ENCODE measurements around the gene ZBTB26. TPM values are rescaled to one million over a fixed set of nuclear protein-coding genes. Genes with fewer than 3 reads are reported as not detected.

ZBTB26 gene
- total RNA-seq, 2 donors from 2014 or later, result 6.9 to 7.2 TPM

DNA sequence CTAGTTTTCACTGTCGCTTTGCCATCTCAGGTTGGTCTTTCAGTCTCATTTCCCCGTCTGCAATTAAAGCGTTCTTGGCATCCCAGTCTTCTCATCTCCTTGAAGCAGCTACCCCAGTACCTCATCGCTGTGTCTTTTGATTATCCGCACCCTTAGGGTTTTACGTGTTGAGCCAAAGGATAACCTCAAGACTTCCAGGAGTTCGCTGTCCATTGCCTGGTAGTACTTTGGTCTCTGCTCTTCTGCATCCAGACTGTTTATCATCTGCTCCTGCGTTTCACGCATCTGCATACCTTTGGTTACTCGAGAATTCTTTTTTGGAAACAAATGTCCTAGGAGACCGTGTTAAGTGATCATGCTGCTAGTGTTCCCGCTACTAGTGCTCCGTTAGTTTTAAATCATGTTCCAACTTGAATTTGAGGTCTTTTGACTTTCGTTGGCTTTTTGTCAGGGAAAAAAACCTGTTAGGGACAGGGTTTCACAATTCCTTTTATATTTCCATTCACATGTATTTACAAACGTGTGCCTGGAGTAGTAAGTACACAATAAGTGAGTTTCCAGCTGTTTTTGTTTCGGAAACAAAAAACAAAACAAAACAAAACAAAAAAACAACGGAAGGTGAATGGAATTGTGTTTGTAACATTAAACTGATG lies 10.4 kb upstream of the ZBTB26 start:
- H3K4me1 Mint-ChIP-seq, result peaks cover 20% of the 10 kb centered on the region
- peak overlapping the region; percentile 97 for H3K4me3 Mint-ChIP-seq
- ATAC-seq (no peak), DNase-seq (no peak)
- H3K9me3 ChIP-seq (ENCODE audit: control insufficient read depth, low read length, poor library complexity, severe bottlenecking), result no peaks in the 10 kb centered on the region
- H3K36me3 Mint-ChIP-seq (ENCODE audit: low read depth), result peaks cover 3% of the 10 kb centered on the region
- H3K27ac Mint-ChIP-seq, result peak overlapping the region; percentile 92
- H3K27me3 Mint-ChIP-seq, result no peaks in the 10 kb centered on the region

DNA sequence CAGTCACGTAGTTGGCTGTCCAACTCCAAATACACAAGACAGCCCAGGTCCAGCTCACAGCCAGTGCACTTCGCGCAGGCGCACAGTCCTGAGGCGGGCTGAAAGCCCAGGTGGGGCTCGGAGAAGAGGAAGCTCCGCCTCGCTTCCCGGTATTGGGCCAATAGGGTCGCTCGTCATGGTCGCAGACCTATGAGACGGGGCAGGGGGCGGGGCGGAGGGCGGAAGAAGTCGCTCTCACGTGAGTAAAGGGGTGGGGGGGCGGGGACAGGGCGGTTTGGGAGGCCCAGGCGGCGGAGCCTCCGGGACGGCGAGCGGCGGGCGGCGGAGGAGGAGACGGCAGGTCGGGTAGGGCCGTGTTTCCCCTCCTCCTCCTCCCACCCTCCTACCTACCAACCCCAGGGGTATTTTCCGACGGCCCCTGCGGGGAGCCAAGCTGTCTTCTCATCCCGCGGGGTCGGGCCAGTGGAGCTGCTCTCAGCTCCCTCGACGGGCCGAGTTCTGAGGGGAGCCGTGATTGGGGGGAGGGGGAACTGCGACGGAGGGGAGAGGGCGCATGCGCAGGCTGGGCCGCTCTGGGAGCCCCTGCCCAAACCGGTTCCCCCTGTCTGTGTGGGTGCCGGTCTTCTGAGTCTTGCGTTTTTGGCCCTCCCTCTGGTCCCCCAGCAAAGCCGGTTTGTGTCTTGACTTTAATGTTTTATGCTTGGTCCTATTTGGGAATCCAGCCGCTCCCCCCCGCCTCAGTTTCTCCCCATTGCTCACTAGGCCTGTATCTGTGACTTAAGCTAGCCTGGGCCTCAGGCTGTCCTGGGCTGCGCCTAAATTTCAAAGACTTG lies 9.7 kb upstream of the ZBTB26 start, which contains the start of gene RABGAP1:
TSS of gene RABGAP1 (plus strand) at position 272 of the 833 bp plus-strand sequence. CDS start 16,040 bp downstream, outside the sequence.
- peaks cover 3% of the 10 kb centered on the region for H3K36me3 Mint-ChIP-seq (ENCODE audit: low read depth)
- no peaks in the 10 kb centered on the region for H3K27me3 Mint-ChIP-seq
- H3K27ac Mint-ChIP-seq, result peak within 1 kb of the TSS; percentile 92
- peak within 1 kb of the TSS; percentile 97 for H3K4me3 Mint-ChIP-seq
- peaks cover 20% of the 10 kb centered on the region for H3K4me1 Mint-ChIP-seq
- DNase-seq (peak; percentile 94 to 98 (median 98)), ATAC-seq (peak; percentile 98)
- no peaks in the 10 kb centered on the region for H3K9me3 ChIP-seq (ENCODE audit: control insufficient read depth, low read length, poor library complexity, severe bottlenecking)

DNA sequence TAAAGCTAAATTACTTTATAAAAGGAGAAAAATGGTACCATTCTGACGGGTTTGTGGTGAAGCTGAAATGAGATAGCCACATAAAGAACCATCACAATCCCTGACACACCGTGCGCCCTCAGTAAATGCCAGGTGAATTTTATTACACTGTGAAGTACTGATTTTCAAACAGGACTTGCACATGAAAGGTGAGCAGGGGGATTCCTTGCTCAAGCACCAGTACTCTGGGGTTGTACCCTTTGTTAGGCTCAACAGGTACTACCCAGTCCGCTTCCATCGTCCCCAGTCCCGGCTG lies 9.1 kb upstream of the ZBTB26 start:
- DNase-seq (no peak), ATAC-seq (no peak)
- Mint-ChIP-seq H3K4me3 (peak overlapping the region; percentile 97), H3K27ac (peak overlapping the region; percentile 92), H3K27me3 (no peaks in the 10 kb centered on the region), H3K36me3 (ENCODE audit: low read depth) (peaks cover 3% of the 10 kb centered on the region), H3K4me1 (peaks cover 18% of the 10 kb centered on the region)
- no peaks in the 10 kb centered on the region for H3K9me3 ChIP-seq (ENCODE audit: control insufficient read depth, low read length, poor library complexity, severe bottlenecking)

DNA sequence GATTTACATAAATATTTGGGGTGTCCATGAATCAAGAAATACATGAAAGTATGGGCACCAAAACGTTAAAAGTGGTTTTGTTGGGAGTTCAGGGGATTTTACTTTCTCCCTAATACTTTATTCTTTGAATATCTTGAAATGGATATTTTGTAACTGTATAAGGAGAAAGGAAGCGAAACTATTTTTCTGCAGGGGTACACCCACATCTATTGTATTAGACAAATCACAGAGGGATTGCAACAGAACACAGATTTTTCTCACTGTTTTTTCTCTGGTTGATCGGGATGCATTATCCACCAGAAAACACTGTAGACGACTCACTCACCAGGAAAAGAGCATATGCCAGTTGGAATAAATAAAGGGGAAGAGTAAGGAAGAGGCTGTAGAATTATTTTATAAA lies 8.3 kb upstream of the ZBTB26 start:
- DNase-seq, result no peak

DNA sequence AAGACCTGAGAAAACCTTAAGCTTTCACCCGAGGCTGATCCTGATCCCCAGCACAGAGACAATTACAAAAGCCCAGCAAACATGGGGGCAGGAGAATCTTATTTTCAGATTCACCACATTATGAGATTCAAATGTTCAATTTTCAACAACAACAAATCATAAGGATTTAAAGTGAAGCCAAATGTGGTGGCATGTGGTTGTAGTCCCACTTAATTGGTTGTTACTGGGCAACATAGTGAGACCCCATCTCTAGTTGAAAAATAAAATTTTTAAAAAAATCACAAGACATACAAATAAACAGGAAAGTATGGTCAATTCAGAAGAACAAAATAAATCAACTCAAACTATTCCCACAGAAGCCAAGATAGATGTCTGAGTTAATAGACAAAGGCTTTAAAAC lies 5.6 kb upstream of the ZBTB26 start:
- no peak overlapping the region for H3K4me3 Mint-ChIP-seq
- no peaks in the 10 kb centered on the region for H3K9me3 ChIP-seq (ENCODE audit: control insufficient read depth, low read length, poor library complexity, severe bottlenecking)
- H3K4me1 Mint-ChIP-seq, result peaks cover 20% of the 10 kb centered on the region
- H3K27me3 Mint-ChIP-seq, result no peaks in the 10 kb centered on the region
- DNase-seq (no peak), ATAC-seq (no peak)
- H3K36me3 Mint-ChIP-seq (ENCODE audit: low read depth), result peaks cover 3% of the 10 kb centered on the region
- H3K27ac Mint-ChIP-seq, result no peak overlapping the region

More for the DNA sequence above, 8.3 kb upstream of the ZBTB26 start:
- Mint-ChIP-seq H3K27ac (peak overlapping the region; percentile 92), H3K4me3 (peak overlapping the region; percentile 37), H3K27me3 (no peaks in the 10 kb centered on the region), H3K36me3 (ENCODE audit: low read depth) (peaks cover 3% of the 10 kb centered on the region), H3K4me1 (peaks cover 14% of the 10 kb centered on the region)
- no peak for ATAC-seq
- no peaks in the 10 kb centered on the region for H3K9me3 ChIP-seq (ENCODE audit: control insufficient read depth, low read length, poor library complexity, severe bottlenecking)

DNA sequence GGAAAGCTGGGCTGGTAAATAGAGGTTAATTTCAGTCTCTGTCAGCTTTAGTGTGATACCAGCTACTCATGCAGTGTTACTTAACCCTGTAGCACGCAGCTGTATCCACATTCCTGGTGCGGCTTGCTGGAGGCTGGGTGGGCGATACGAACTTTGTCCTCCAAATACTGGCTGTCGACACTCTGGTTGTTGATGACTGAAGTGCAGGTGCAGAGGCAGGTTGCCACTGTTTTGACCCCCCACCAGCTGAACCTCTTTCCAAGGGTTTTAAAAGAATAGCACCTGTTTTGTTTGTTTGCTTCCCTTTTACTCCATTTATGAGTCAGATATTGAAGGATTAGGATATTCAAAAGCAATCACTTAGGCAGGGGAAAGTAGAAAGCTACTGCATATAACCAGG lies 5.2 kb upstream of the ZBTB26 start:
- Mint-ChIP-seq H3K4me3 (no peak overlapping the region), H3K27me3 (no peaks in the 10 kb centered on the region), H3K36me3 (ENCODE audit: low read depth) (peaks cover 3% of the 10 kb centered on the region), H3K27ac (no peak overlapping the region), H3K4me1 (peaks cover 17% of the 10 kb centered on the region)
- no peak for ATAC-seq
- no peaks in the 10 kb centered on the region for H3K9me3 ChIP-seq (ENCODE audit: control insufficient read depth, low read length, poor library complexity, severe bottlenecking)
- DNase-seq, result no peak

DNA sequence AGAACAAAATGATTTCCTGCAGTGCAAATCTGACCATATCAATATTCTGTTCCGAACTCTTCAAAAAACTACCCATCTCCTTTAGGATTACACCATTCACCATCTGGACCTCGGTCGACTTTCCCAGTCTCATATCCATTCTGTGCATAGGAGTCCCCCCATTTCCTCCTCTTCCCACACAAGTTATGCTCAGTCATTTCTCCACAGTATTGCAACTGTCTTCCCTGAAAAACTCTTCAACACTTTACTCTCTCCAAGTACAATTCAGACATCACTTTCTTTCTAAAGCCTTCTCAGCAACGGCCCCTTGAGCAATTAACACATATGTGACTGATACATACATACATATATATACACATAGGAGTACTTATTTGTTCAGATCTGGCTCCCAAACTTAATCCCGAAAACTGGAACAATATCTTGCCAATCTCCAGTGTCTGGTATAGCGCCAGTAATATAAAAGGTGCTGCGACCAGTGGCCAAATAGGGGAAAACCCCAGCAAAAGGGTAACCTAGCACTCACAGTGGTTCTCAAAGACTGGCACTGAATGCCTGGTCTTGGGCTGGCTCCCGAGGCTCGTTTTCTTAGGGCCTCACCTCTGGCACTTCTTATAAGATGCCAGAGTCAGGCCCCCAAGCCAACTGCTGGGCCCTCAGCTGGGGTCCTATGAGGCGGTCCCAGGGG lies 629 bp downstream of the ZBTB26 start:
- peaks cover 12% of the 10 kb centered on the region for H3K4me1 Mint-ChIP-seq
- ATAC-seq (no peak), DNase-seq (no peak)
- H3K36me3 Mint-ChIP-seq (ENCODE audit: low read depth), result no peaks in the 10 kb centered on the region
- no peaks in the 10 kb centered on the region for H3K27me3 Mint-ChIP-seq
- no peak overlapping the region for H3K4me3 Mint-ChIP-seq
- H3K9me3 ChIP-seq (ENCODE audit: control insufficient read depth, low read length, poor library complexity, severe bottlenecking), result no peaks in the 10 kb centered on the region
- no peak overlapping the region for H3K27ac Mint-ChIP-seq

DNA sequence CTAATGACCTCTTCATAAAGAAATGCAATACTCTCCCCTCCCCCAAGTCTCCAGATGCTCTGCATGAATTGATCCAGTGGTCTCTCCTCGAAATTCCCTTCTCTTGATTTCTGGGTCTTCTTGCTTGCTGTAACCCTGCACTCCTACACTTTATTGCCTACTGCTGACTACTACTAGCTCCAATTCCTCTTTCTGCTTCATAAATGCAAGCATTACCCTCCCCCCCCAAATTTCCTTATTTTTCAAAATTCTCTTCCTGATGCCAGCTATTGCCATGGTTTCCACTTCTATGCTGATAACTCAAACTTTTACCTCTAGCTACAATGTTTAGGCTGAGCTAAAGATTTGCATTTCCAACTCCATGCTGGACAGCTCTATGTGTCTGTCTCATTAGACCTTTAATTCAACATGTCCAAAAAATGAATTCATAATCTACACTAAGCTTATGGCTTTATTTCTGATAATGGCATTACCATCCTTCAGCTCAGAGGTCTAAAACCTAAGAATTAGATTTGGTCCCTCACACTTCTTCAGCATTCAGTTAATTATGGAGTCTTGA lies 1.4 kb downstream of the ZBTB26 start:
- no peaks in the 10 kb centered on the region for H3K9me3 ChIP-seq (ENCODE audit: control insufficient read depth, low read length, poor library complexity, severe bottlenecking)
- DNase-seq, result no peak
- Mint-ChIP-seq H3K27ac (no peak overlapping the region), H3K4me1 (peaks cover 12% of the 10 kb centered on the region), H3K27me3 (no peaks in the 10 kb centered on the region), H3K4me3 (no peak overlapping the region), H3K36me3 (ENCODE audit: low read depth) (no peaks in the 10 kb centered on the region)
- no peak for ATAC-seq

DNA sequence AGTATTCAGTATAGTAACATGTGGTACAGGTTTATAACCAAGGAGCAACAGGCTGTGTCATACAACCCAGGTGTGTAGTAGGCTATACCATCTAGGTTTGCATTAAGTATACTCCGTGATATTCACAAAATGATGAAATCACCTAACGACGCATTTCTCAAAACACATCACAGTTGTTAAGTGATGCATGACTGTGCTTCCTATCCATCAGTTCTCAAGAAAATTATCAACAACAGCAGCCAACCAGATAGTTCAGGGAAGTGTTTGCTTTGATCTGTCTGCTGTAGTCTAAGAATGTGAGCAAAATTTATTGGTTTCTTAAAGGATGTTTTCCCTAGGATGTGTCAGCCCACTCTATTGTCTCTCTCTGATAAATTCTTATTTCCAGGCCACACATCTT lies 7.4 kb downstream of the ZBTB26 start:
- no peaks in the 10 kb centered on the region for H3K27me3 Mint-ChIP-seq
- H3K4me3 Mint-ChIP-seq, result no peak overlapping the region
- no peak overlapping the region for H3K27ac Mint-ChIP-seq

DNA sequence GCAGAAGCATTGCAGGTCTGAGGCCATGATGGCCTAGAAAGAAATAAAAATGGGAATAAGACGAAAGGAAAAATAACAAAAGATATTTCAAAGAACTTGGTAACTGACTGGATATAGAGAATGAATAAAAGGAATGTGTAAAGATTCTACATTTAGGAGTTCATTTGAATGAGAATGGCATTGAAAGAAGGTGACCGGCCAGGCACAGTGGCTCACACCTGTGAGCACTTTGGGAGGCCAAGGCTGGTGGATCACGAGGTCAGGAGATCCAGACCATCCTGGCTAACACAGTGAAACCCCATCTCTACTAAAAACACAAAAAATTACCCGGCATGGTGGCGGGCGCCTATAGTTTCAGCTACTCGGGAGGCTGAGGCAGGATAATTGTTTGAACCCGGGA lies 8.6 kb downstream of the ZBTB26 start:
- Mint-ChIP-seq H3K27me3 (no peaks in the 10 kb centered on the region), H3K4me3 (no peak overlapping the region), H3K4me1 (no peaks in the 10 kb centered on the region), H3K36me3 (ENCODE audit: low read depth) (no peaks in the 10 kb centered on the region), H3K27ac (no peak overlapping the region)
- H3K9me3 ChIP-seq (ENCODE audit: control insufficient read depth, low read length, poor library complexity, severe bottlenecking), result no peaks in the 10 kb centered on the region
- ATAC-seq, result no peak
- no peak for DNase-seq

More for the DNA sequence above, 7.4 kb downstream of the ZBTB26 start:
- no peaks in the 10 kb centered on the region for H3K9me3 ChIP-seq (ENCODE audit: control insufficient read depth, low read length, poor library complexity, severe bottlenecking)
- Mint-ChIP-seq H3K36me3 (ENCODE audit: low read depth) (no peaks in the 10 kb centered on the region), H3K4me1 (no peaks in the 10 kb centered on the region)
- DNase-seq, result no peak
- peak; percentile 42 for ATAC-seq

DNA sequence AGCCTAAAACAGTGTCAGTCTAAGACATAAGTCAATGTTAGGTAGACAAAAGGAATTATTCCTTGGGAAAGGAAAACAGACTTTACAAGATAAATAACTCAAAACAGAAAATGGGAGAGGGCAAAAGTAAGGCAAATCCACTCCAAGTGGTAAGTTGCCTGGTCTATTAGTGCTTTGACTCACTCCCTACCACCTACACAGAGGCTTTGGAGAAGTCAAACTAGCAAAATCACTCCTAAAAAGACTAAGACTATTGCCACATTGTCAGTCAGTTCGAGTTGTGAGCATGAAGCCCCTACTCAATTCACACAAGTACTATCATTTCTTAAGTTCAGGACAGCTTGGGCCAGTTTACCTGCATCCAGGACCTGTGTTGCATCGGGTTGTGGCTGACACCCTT lies 13.0 kb downstream of the ZBTB26 start:
- ATAC-seq, result no peak
- H3K9me3 ChIP-seq (ENCODE audit: control insufficient read depth, low read length, poor library complexity, severe bottlenecking), result no peaks in the 10 kb centered on the region
- H3K4me3 Mint-ChIP-seq, result no peak overlapping the region
- no peak for DNase-seq
- H3K27me3 Mint-ChIP-seq, result no peaks in the 10 kb centered on the region
- H3K27ac Mint-ChIP-seq, result no peak overlapping the region
- H3K36me3 Mint-ChIP-seq (ENCODE audit: low read depth), result no peaks in the 10 kb centered on the region
- H3K4me1 Mint-ChIP-seq, result peaks cover under 1% of the 10 kb centered on the region

DNA sequence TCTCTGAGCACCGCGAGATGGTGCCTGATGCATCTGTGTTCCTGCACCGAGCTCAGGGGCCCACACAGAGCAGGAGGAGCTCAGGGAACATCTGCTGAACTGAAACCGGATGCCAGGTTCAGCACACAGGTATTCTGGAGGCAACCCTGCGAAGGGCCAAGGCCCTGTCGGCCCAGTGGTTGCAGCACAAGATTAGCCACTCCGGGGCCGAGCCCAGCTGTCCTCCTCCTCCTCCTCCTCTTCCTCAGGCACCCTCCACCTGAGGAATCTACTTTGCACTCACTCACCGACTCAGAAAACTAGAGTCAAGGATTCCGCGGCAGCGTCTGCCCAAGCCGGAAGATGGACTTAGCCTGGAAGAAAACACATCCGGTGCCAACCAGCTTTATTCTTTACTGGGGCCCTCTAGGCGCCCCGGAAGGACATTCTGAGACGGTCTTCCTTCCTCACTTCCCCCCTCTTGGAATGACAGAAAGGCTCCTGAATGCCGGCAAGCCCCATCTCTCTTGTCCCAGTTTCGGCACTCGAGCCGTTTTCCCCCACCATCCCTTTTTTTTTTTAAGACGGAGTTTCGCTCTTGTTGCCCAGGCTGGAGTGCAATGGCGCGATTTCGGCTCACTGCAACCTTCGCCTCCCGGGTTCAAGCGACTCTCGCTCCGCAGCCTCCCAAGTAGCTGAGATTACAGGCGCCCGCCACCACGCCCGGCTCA lies 18.2 kb downstream of the ZBTB26 start, which contains the start of gene ZBTB6:
TSS of gene ZBTB6 (minus strand) at position 360 of the 710 bp plus-strand sequence. CDS start 1,251 bp downstream, outside the sequence.
- Mint-ChIP-seq H3K4me3 (peak within 1 kb of the TSS; percentile 96), H3K27me3 (no peaks in the 10 kb centered on the region), H3K4me1 (peaks cover 18% of the 10 kb centered on the region), H3K36me3 (ENCODE audit: low read depth) (peaks cover 4% of the 10 kb centered on the region), H3K27ac (peak within 1 kb of the TSS; percentile 98)
- no peaks in the 10 kb centered on the region for H3K9me3 ChIP-seq (ENCODE audit: control insufficient read depth, low read length, poor library complexity, severe bottlenecking)
- ATAC-seq (peak; percentile 96), DNase-seq (peak; percentile 35 to 62 (median 57))

DNA sequence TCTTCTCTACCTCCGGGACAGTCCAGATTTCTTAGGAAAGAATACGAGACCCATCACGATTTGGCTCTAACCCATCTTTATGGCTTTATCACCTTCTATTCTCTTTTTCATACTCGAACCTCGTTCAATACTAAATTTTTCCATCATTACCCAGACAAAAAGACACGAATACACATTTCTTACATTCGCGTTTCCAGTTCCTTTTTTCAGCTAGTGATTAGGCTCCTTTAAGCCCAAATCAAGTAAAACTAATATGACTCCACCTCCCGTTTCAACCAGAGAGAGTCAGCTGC lies 18.7 kb downstream of the ZBTB26 start:
- no peaks in the 10 kb centered on the region for H3K9me3 ChIP-seq (ENCODE audit: control insufficient read depth, low read length, poor library complexity, severe bottlenecking)
- Mint-ChIP-seq H3K4me1 (peaks cover 18% of the 10 kb centered on the region), H3K27ac (peak overlapping the region; percentile 98), H3K4me3 (peak overlapping the region; percentile 96), H3K36me3 (ENCODE audit: low read depth) (peaks cover 4% of the 10 kb centered on the region), H3K27me3 (no peaks in the 10 kb centered on the region)
- no peak for ATAC-seq
- DNase-seq, result no peak
